HCT116 (cell line): Measurements from ENCODE around the gene OSBPL10. TPM values are rescaled to one million over a fixed set of nuclear protein-coding genes. Genes with fewer than 3 reads are reported as not detected.

ENCODE experiments used
- ATAC-seq: fragments of 200-7000 bp; cut with Tn5 transposase; 2 replicates; pipeline ENCODE4 v1.9.1; 2020; ENCODE audit warnings: mild to moderate bottlenecking, moderate library complexity
- BruUV-seq: library from RNA; stranded (reverse); fragments of 400-500 nt; replicated peaks from 2 replicates; lab custom pipeline; 2021; lab: Mats Ljungman, UMichigan
- CTCF ChIA-PET: fragments of 300-600 bp; sonication (Branson Sonifier 250); formaldehyde crosslinking; loops from one replicate; lab custom pipeline; 2021; ENCODE audit warnings: antibody characterized with exemption; lab: Charles Lee
- POLR2A ChIA-PET: fragments of 300-600, 350-600 bp; sonication (Branson Sonifier 250); formaldehyde crosslinking; loops from one replicate; lab custom pipeline; 2021; ENCODE audit warnings: antibody characterized with exemption; lab: Charles Lee
- RAD21 ChIA-PET, 2 experiments: fragments of 300-600 bp; sonication (Branson Sonifier 250); formaldehyde crosslinking; loops; one replicate each; lab custom pipeline; 2023; ENCODE audit warnings: low total read pairs in 2 of 2; ENCODE audit not compliant: uncharacterized antibody in 2 of 2, unreplicated experiment in 2 of 2, low non-redundant PET in 1 of 2; lab: Charles Lee
- DNase-seq: peaks from one replicate; pipeline ENCODE4 v3.0.0-alpha.2; 2010; ENCODE audit warnings: low read depth, low spot score
- H2AFZ ChIP-seq: fragments of 200-600 bp; shearing (Covaris generic), sonication (generic); 2 replicates; pipeline ENCODE4 v1.6.1; 2017; ENCODE audit warnings: low read depth, mixed run types, mixed read lengths, antibody characterized with exemption, low read length; ENCODE audit not compliant: poor library complexity, severe bottlenecking
- H3K27ac ChIP-seq: 2 replicates; pipeline ENCODE4 v1.5.1; 2012; ENCODE audit warnings: low read depth, low read length
- H3K27me3 ChIP-seq: fragments of 200-600 bp; sonication (generic); 2 replicates; pipeline ENCODE4 v1.6.1; 2016; ENCODE audit warnings: mixed run types, low read length, mixed read lengths; ENCODE audit not compliant: insufficient read depth
- H3K36me3 ChIP-seq, 2 experiments: fragments of 200-500 bp in 1 of 2; fragments of 200-600 bp in 1 of 2; sonication (Bioruptor generic) in 1 of 2; sonication (generic) in 1 of 2; 2 replicates each; pipeline versions ENCODE4 v1.5.1 to v1.6.1; 2014 to 2016; ENCODE audit warnings: low read length in 2 of 2, inconsistent platforms in 1 of 2, mixed read lengths in 1 of 2, mixed run types in 1 of 2; ENCODE audit not compliant: insufficient read depth in 2 of 2, control insufficient read depth in 1 of 2
- H3K4me1 ChIP-seq, 2 experiments: fragments of 200-600 bp in 1 of 2; sonication (generic) in 1 of 2; 2 replicates each; pipeline versions ENCODE4 v1.5.1 to v1.6.1; 2012 to 2017; ENCODE audit warnings: low read length in 2 of 2, inconsistent platforms in 1 of 2, mild to moderate bottlenecking in 1 of 2, mixed read lengths in 1 of 2, mixed run types in 1 of 2, moderate library complexity in 1 of 2; ENCODE audit not compliant: insufficient read depth in 2 of 2, control insufficient read depth in 1 of 2
- H3K4me2 ChIP-seq: fragments of 200-600 bp; sonication (generic); 2 replicates; pipeline ENCODE4 v1.6.1; 2017; ENCODE audit warnings: mixed run types, low read length, mixed read lengths
- H3K4me3 ChIP-seq, 2 experiments: fragments of 200-600 bp in 1 of 2; sonication (generic) in 1 of 2; replicated peaks in 1 of 2; 2 replicates each; pipeline ENCODE4 v1.5.1; 2011 to 2016; ENCODE audit warnings: low read length in 2 of 2, control low read depth in 1 of 2, low read depth in 1 of 2, mild to moderate bottlenecking in 1 of 2, mixed read lengths in 1 of 2, mixed run types in 1 of 2
- H3K79me2 ChIP-seq: fragments of 200-600 bp; sonication (generic); 2 replicates; pipeline ENCODE4 v1.6.1; 2017; ENCODE audit warnings: mild to moderate bottlenecking, mixed run types, low read length, moderate library complexity, mixed read lengths; ENCODE audit not compliant: insufficient read depth
- H3K9ac ChIP-seq: fragments of 200-600 bp; sonication (generic); 2 replicates; pipeline ENCODE4 v1.6.1; 2016; ENCODE audit warnings: low read length, mixed read lengths
- H3K9me2 ChIP-seq: fragments of 200-600 bp; sonication (generic), shearing (Covaris generic); 2 replicates; pipeline ENCODE4 v1.6.1; 2017; ENCODE audit warnings: mixed run types, mild to moderate bottlenecking, moderate library complexity; ENCODE audit not compliant: insufficient read depth
- H3K9me3 ChIP-seq, 2 experiments: fragments of 200-500 bp in 1 of 2; fragments of 200-600 bp in 1 of 2; sonication (Bioruptor generic) in 1 of 2; sonication (generic) in 1 of 2; 2 replicates each; pipeline ENCODE4 v1.6.1; 2014 to 2017; ENCODE audit warnings: low read length in 2 of 2, mixed read lengths in 2 of 2, inconsistent platforms in 1 of 2, low read depth in 1 of 2, mild to moderate bottlenecking in 1 of 2, mixed run types in 1 of 2, moderate library complexity in 1 of 2; ENCODE audit not compliant: control insufficient read depth in 1 of 2, insufficient read depth in 1 of 2
- H4K20me1 ChIP-seq: fragments of 200-600 bp; sonication (generic), shearing (Covaris generic); 2 replicates; pipeline ENCODE4 v1.6.1; 2017; ENCODE audit warnings: mixed run types, mild to moderate bottlenecking, moderate library complexity; ENCODE audit not compliant: insufficient read depth
- CBX3 ChIP-seq: IDR thresholded peaks from 2 replicates; pipeline ENCODE4 v1.6.1; 2012; ENCODE audit warnings: low read depth
- EGR1 ChIP-seq: IDR thresholded peaks from 2 replicates; pipeline ENCODE4 v1.6.1; 2012; ENCODE audit warnings: low read depth
- EZH2 ChIP-seq: fragments of 200-600 bp; sonication (generic); IDR thresholded peaks from 2 replicates; pipeline ENCODE4 v1.6.1; 2017; ENCODE audit warnings: antibody characterized with exemption, mixed run types
- EZH2phosphoT487 ChIP-seq: fragments of 200-600 bp; IDR thresholded peaks from 2 replicates; pipeline ENCODE4 v1.6.1; 2018; ENCODE audit warnings: antibody characterized with exemption, borderline replicate concordance
- JUND ChIP-seq: IDR thresholded peaks from 2 replicates; pipeline ENCODE4 v1.6.1; 2012
- POLR2A ChIP-seq: IDR thresholded peaks from 2 replicates; pipeline ENCODE4 v1.7.0; 2011; ENCODE audit warnings: borderline replicate concordance; ENCODE audit not compliant: insufficient read depth, insufficient read length; ENCODE audit errors: extremely low read depth
- SP1 ChIP-seq: IDR thresholded peaks from 2 replicates; pipeline ENCODE4 v1.6.1; 2012; ENCODE audit warnings: low read depth
- TCF7L2 ChIP-seq: IDR thresholded peaks from 2 replicates; pipeline ENCODE4 v1.7.0; 2011; ENCODE audit warnings: borderline replicate concordance, inconsistent platforms; ENCODE audit not compliant: insufficient read depth, insufficient read length; ENCODE audit errors: extremely low read depth
- YY1 ChIP-seq: IDR thresholded peaks from 2 replicates; pipeline ENCODE4 v1.6.1; 2011; ENCODE audit warnings: low read length, low read depth, moderate library complexity, mild to moderate bottlenecking; ENCODE audit not compliant: insufficient replicate concordance; ENCODE audit errors: extremely low read depth
- ZFX ChIP-seq: fragments of 450-650 bp; IDR thresholded peaks from 2 replicates; pipeline ENCODE4 v1.6.1; 2017
- intact Hi-C: fragments of 100-400 bp; cut with micrococcal nuclease; formaldehyde crosslinking; loops from 2 replicates; pipeline ENCODE4 v1.10.0; 2022
- total RNA-seq: library from RNA; stranded (reverse); gene quantifications from one replicate; pipeline ENCODE4 v1.2.1, GENCODE V29; 2021; ENCODE audit not compliant: unreplicated experiment
- TF ChIP-seq, protein P1 (sequence below): IDR thresholded peaks from 2 replicates; pipeline ENCODE4 v1.6.1; 2012
- TF ChIP-seq, protein P2 (sequence below): IDR thresholded peaks from 2 replicates; pipeline ENCODE4 v1.6.1; 2012
- TF ChIP-seq, protein P3 (sequence below), 3 experiments: fragments of 200-600 bp in 1 of 3; sonication (generic) in 1 of 3; IDR thresholded peaks in 2 of 3; conservative IDR thresholded peaks in 1 of 3; 2 replicates each; pipeline ENCODE4 v1.5.1; 2012 to 2017; ENCODE audit warnings: low read depth in 2 of 3, low read length in 2 of 3, antibody characterized with exemption in 1 of 3, borderline replicate concordance in 1 of 3, control low read depth in 1 of 3, mild to moderate bottlenecking in 1 of 3, mixed read lengths in 1 of 3, mixed run types in 1 of 3, moderate library complexity in 1 of 3; ENCODE audit not compliant: insufficient read depth in 1 of 3

The OSBPL10 gene
- total RNA-seq, 1 experiment from 2014 or later, result 25.8 TPM

DNA sequence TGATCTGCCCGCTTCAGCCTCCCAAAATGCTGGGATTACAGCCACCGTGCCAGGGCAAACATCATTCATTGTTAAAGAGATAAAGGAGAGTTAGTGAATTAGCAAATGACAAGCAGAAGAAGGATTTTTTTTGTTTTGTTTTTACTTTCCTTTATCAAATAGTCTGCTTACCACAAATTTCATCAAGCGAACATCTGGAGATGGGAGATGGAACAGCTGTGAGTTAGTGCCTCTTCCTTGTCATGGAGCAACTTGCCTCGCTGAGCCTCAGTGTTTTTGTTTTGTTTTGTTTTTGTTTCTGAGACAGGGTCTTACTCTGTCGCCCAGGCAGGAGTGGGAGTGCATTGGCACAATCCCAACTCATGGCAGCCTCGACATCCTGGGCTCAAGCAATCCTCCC is 16.4 kb upstream of the OSBPL10 start:
- Histone ChIP-seq H3K27me3 (no peaks in the 10 kb centered on the region), H3K79me2 (no peaks in the 10 kb centered on the region), H3K4me3 (no peak overlapping the region), H2AFZ (no peak overlapping the region), H3K9ac (no peak overlapping the region), H3K4me2 (no peak overlapping the region), H3K36me3 (no peaks in the 10 kb centered on the region), H3K4me1 (no peaks in the 10 kb centered on the region), H3K27ac (no peak overlapping the region), H3K9me3 (no peaks in the 10 kb centered on the region; a peak in 1 of 4 replicates), H4K20me1 (no peaks in the 10 kb centered on the region), H3K9me2 (no peaks in the 10 kb centered on the region)
- BruUV-seq, result no TSS peak
- no peak for DNase-seq
- POLR2A ChIA-PET, result no interaction called here
- ATAC-seq, result no peak
- intact Hi-C loops, result no loop called here
- CTCF ChIA-PET, result no interaction called here
- TF ChIP-seq ZFX (no peak), CBX3 (no peak), YY1 (no peak), SP1 (no peak), POLR2A (no peak), JUND (no peak), EZH2phosphoT487 (no peak), EZH2 (no peak), EGR1 (no peak), TCF7L2 (no peak)
- TF ChIP-seq, protein P1, sequence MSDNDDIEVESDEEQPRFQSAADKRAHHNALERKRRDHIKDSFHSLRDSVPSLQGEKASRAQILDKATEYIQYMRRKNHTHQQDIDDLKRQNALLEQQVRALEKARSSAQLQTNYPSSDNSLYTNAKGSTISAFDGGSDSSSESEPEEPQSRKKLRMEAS, result no peak
- TF ChIP-seq, protein P2, sequence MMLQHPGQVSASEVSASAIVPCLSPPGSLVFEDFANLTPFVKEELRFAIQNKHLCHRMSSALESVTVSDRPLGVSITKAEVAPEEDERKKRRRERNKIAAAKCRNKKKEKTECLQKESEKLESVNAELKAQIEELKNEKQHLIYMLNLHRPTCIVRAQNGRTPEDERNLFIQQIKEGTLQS, result no peak
- TF ChIP-seq, protein P3, sequence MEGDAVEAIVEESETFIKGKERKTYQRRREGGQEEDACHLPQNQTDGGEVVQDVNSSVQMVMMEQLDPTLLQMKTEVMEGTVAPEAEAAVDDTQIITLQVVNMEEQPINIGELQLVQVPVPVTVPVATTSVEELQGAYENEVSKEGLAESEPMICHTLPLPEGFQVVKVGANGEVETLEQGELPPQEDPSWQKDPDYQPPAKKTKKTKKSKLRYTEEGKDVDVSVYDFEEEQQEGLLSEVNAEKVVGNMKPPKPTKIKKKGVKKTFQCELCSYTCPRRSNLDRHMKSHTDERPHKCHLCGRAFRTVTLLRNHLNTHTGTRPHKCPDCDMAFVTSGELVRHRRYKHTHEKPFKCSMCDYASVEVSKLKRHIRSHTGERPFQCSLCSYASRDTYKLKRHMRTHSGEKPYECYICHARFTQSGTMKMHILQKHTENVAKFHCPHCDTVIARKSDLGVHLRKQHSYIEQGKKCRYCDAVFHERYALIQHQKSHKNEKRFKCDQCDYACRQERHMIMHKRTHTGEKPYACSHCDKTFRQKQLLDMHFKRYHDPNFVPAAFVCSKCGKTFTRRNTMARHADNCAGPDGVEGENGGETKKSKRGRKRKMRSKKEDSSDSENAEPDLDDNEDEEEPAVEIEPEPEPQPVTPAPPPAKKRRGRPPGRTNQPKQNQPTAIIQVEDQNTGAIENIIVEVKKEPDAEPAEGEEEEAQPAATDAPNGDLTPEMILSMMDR (IDR thresholded peaks at IDR 0.05 in 2 of 3, conservative IDR thresholded peaks at IDR 0.05 in 1 of 3; ENCODE audit: borderline replicate concordance in 1 of 3, insufficient read depth in 1 of 3, low read depth in 2 of 3, low read length in 2 of 3), result no peak
- RAD21 ChIA-PET, result no interaction called here
